ENCODE results near the gene GABRB3. TPM values are rescaled to one million over a fixed set of nuclear protein-coding genes. Genes with fewer than 3 reads are reported as not detected.
"Not testable (repeated sequence)": the region's sequence is repeated elsewhere in the genome, so short reads cannot be mapped to it uniquely, and the experiment has no call there.

Gene GABRB3
- total RNA-seq, 4 donors from 2014 or later: 1.2 to 3.9 (median 2.1) TPM; not detected in 1

DNA sequence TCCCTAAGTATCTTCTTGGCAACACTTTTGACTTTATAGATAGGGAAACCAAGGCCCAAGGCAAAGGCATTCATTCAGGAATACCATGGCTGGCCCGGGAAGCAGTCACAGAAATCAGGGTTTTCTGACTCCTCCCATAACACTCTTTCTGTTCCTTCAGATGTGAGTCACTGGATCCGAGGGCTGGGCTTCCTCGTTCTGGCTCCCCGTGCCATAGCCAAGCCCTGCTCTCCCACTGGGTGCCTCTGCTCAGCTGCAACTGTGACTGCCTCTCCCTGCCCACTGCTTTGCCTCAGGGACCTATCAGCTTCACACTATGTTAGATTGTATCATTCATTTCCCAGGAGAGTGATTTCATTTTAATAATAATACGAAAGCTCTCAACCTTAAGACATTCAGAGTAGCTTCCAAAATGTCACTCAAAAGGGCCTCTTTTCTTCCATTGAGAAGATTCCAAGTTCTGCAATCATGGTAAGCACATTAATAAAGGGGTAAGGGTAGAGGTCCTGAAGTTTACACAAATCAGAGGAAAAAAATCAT lies 50.2 kb downstream of the GABRB3 start:
- Histone ChIP-seq H3K4me3 (no peak overlapping the region), H3K27me3 (no peaks in the 10 kb centered on the region), H3K4me1 (no peaks in the 10 kb centered on the region), H3K9me3 (no peaks in the 10 kb centered on the region), H3K27ac (no peak overlapping the region), H3K36me3 (no peaks in the 10 kb centered on the region)
- no peak for TF ChIP-seq EP300 (IDR thresholded peaks at IDR 0.05)
- TF ChIP-seq, protein P1, sequence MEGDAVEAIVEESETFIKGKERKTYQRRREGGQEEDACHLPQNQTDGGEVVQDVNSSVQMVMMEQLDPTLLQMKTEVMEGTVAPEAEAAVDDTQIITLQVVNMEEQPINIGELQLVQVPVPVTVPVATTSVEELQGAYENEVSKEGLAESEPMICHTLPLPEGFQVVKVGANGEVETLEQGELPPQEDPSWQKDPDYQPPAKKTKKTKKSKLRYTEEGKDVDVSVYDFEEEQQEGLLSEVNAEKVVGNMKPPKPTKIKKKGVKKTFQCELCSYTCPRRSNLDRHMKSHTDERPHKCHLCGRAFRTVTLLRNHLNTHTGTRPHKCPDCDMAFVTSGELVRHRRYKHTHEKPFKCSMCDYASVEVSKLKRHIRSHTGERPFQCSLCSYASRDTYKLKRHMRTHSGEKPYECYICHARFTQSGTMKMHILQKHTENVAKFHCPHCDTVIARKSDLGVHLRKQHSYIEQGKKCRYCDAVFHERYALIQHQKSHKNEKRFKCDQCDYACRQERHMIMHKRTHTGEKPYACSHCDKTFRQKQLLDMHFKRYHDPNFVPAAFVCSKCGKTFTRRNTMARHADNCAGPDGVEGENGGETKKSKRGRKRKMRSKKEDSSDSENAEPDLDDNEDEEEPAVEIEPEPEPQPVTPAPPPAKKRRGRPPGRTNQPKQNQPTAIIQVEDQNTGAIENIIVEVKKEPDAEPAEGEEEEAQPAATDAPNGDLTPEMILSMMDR (IDR thresholded peaks at IDR 0.05): no peak
- TF ChIP-seq POLR2A (IDR thresholded peaks at IDR 0.05): no peak
- 42 to 47% methylated on average over 5 of the region's 5 CpGs for WGBS, 2 donors
- DNase-seq (ENCODE audit: low spot score in 2 of 2): no peak

DNA sequence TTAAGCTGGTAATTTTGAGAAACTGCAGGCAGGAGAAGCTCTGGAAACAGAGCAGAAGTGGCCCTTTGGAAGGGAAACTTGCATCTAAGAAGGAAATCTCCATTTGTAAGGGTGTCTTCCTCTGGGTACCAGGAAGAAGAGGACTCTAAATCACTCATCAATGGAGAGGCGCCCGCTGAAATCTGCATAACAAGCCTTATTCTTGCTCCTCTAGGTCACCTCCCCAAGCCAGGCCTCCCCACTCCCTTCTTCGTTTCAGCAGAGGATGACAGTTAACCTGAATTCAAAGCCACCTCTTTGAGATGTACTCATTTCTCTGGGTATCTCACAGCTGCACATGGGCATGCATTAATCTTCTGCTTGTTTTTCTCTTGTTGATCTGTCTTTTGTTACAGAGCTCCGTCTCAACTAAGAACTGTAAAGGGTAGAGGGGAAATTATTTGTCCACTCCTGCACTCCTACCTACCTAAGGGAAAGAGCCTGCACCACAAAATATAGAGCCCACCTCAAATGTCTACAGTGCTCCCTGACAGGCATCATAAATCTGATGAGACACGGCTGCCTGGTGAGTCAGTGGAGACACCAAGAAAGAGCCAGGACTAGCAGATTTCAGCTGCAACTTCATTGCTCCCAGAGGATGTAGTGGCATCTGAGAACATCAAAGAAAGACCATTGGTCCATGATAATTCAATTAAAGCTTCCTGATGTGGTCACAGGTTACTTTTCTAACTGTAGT lies 51.5 kb downstream of the GABRB3 start:
- WGBS, 2 donors: 32 to 38% methylated on average over 5 of the region's 5 CpGs
- Histone ChIP-seq H3K27me3 (no peaks in the 10 kb centered on the region), H3K27ac (no peak overlapping the region), H3K4me3 (no peak overlapping the region), H3K9me3 (no peaks in the 10 kb centered on the region), H3K4me1 (no peaks in the 10 kb centered on the region), H3K36me3 (no peaks in the 10 kb centered on the region)
- TF ChIP-seq EP300 (IDR thresholded peaks at IDR 0.05) (no peak), POLR2A (IDR thresholded peaks at IDR 0.05) (no peak)
- TF ChIP-seq, protein P1 (IDR thresholded peaks at IDR 0.05): no peak
- no peak for DNase-seq (ENCODE audit: low spot score in 2 of 2)

DNA sequence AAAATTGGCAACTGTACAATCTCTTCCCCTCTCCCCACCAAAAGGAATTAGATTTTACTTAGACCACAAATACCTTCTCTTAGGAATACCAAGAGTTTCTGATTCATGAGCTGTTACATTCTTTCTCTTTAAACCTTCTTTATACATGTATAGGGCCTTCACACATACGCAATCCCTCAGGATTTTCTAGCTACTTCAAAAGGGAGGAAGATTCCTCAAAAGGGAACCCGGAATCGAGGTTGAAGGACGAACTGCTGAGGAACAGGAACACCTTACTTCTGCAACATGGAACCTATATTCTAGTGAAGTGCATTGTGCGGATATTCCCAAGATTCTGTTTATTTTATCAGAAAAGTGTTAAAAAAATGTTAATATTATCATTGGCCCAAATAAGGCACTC lies 52.3 kb downstream of the GABRB3 start:
- Histone ChIP-seq H3K36me3 (no peaks in the 10 kb centered on the region), H3K9me3 (no peaks in the 10 kb centered on the region), H3K27me3 (no peaks in the 10 kb centered on the region), H3K27ac (no peak overlapping the region), H3K4me3 (no peak overlapping the region), H3K4me1 (no peaks in the 10 kb centered on the region)
- DNase-seq (ENCODE audit: low spot score in 2 of 2): no peak
- TF ChIP-seq POLR2A (IDR thresholded peaks at IDR 0.05) (no peak), EP300 (IDR thresholded peaks at IDR 0.05) (no peak)
- TF ChIP-seq, protein P1 (IDR thresholded peaks at IDR 0.05): no peak
- WGBS, 2 donors: 42 to 43% methylated on average over 5 of the region's 5 CpGs

DNA sequence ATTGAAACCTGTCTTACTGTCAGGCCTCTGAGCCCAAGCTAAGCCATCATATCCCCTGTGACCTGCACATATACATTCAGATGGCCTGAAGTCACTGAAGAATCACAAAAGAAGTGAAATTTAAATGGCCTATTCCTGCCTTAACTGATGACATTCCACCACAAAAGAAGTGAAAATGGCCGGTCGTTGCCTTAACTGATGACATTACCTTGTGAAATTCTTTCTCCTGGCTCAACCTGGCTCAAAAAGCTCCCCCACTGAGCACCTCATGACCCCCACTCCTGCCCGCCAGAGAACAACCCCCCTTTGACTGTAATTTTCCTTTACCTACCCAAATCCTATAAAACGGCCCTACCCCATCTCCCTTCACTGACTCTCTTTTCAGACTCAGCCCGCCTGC lies 53.0 kb downstream of the GABRB3 start:
- not testable (repeated sequence) for H3K27ac ChIP-seq; H3K4me3 ChIP-seq; H3K36me3 ChIP-seq; H3K27me3 ChIP-seq; H3K4me1 ChIP-seq; DNase-seq (ENCODE audit: low spot score in 2 of 2); H3K9me3 ChIP-seq
- 27 to 30% methylated on average over 4 to 5 of the region's 5 CpGs for WGBS, 2 donors

DNA sequence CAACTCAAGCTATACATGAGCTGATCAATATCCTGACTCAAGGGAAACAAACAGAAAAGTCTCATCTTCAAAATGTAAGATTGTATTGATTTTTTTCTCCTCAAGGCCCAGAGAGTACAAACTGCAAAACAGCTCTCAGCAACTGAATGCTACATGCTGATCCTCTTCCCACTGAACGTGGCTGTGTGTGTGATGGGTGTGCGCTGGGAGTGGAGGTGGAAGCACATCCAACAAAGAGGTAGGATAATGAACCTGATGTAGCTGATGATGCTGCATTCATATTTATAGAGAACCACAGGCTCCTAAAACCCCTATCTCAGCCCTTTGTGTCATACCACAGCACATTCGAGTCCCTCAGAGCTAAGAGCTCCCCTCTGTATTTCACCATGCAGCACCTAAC lies 56.8 kb downstream of the GABRB3 start:
- TF ChIP-seq EP300 (IDR thresholded peaks at IDR 0.05) (no peak), POLR2A (IDR thresholded peaks at IDR 0.05) (no peak)
- TF ChIP-seq, protein P1 (IDR thresholded peaks at IDR 0.05): no peak
- DNase-seq (ENCODE audit: low spot score in 2 of 2): no peak
- Histone ChIP-seq H3K27me3 (no peaks in the 10 kb centered on the region), H3K27ac (no peak overlapping the region), H3K4me1 (no peaks in the 10 kb centered on the region), H3K36me3 (no peaks in the 10 kb centered on the region), H3K9me3 (no peaks in the 10 kb centered on the region), H3K4me3 (no peak overlapping the region)
- WGBS, 2 donors: 85 to 91% methylated on average over 3 of the region's 3 CpGs

All from tibial nerve (tissue), 4 donors.